NCI-H128 (cell line): Measurements from ENCODE around the gene FHIT.

Experiments
- DNase-seq: peaks from one replicate; lab custom pipeline; 2025; ENCODE audit not compliant: unreplicated experiment; lab: John Stamatoyannopoulos, UW

The FHIT gene

DNA sequence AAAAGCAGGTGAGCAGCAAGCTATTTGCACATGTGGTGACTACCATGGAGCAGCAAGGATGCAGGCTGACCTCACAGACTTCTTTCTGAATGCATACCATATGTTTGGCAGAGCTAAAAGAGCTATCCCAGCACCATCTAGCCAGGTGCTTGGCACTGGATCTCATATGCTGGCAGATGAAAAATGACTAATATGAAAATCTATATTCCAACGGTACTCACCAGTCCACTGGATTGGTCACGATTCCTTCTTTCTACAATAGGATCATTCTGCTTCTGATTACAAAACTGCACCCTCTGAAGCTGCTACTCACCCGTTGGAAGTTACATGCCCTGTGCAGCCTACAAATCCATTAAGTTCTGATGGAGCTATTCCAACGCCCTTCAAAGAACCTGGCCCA lies 1487.1 kb downstream of the FHIT start:
- DNase-seq, result no peak

DNA sequence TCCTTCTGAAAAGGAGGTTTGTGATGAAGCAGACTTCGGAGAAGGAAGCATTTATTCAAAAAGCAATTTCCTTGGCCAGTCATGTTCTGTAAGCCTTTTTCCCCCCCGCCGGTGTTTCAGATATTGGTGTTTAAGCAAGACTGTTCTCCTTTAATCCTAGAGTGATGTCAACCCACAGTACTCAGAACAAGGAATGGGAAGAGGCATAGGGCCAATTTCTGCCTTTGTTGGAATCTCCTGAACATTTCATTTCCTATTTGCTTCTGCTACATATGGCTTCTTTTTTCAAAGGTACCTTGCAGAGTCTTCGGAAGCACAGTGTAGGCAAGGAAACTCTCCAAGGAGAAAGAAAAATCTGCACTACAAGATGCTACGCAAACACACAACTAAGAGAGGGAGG lies 1488.3 kb downstream of the FHIT start:
- DNase-seq, result no peak

DNA sequence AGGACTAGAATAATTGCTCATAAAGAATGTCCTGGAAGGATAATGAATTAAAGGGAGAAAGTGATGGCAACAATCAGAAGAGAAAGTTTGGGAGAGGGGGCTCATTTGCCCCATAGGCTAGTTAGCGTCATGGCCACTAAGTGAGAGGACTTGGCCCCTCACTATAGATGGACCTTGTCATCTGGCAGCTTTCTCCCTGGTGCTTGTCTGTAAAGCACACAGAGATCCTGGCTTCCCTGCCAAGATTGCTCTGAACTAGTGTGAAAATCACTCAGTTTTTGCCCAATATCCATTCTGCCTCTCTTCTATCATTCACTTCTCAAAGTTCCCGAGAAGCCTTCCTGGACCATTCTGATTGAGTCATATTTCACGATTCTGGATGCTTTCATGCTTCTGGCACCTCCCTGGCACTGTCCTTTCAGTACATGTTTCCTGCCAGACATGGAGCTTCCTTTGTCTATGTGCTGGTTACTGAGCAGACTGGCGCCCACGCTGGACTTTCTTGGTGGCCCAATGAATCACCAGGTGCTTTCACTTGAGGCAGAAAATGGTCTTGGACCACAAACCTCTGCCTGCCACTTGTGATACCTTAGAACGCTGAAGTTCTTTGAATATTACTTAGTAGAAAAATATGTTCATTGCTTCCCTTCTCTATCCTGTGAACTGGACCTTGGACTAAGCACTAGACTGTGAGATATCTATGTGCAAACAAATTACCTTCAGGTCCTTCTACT lies 1491.8 kb downstream of the FHIT start:
- no peak for DNase-seq

GRCh38 chr3:59758672-59759071 lies 1492.6 kb downstream of the FHIT start:
- DNase-seq, result no peak

GRCh38 chr3:59756934-59757333 lies 1494.3 kb downstream of the FHIT start:
- no peak for DNase-seq

- no peak for DNase-seq
Measured at GRCh38 chr3:59754456-59755129, 1496.7 kb downstream of the FHIT start.

- DNase-seq, result no peak
Measured at GRCh38 chr3:59753808-59754450, 1497.3 kb downstream of the FHIT start.

DNA sequence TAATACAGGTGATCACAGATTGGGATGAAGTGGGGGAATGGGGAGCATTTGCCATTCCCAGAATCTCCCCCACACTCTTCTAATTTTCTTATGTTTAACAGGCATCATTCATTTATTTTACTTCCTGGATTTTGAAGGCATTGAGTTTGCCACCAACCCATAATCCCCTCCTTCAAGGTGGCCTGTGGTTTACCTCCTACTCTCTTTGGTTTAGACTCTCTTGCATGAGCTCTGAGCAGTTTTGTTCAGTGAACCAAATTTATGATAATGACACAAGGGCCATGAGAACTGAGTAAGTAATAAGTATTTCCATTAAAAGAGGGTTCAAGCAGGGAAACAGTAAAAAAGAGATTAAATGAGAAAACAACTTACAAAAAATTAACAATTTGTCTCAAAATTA lies 1498.3 kb downstream of the FHIT start:
- no peak for DNase-seq

DNA sequence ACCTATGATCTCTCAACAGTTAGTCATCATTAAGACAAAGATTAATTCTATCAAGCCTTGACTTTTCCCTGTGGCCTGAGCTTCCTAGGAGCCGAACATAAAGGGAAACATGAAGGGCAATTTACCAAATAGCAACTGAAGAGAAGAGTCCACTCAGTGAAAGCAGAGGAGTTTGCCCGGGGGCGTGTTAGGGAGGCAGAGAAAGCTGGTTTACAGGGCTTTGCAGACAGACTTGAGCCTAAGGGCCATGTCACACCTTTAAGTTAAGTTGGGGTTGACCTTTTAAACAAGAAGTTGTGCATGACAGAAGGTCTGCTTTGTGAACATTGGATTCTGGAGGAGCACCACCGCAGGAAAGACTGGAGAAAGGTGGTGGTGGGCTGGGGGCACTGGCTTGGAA lies 1499.6 kb downstream of the FHIT start:
- no peak for DNase-seq

DNA sequence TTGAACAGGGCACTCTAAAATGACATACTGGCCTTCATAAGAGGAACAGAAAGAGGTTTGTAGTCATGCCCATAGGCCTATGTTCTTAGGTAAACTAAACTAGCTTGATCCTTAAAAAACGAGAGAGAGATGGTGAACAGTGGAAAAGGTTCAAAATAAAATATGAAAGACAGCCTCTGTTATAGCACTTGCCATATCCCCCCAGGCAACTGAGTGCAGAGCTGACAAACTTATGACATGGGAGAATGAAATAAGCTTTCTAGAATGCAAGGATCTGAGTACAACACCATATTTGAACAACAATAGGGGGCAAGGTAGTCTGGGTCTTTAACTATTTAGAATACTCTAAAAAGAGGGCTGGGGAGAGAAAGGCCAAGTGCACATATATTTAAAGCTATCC lies 1500.9 kb downstream of the FHIT start:
- DNase-seq, result no peak

- DNase-seq, result no peak
Measured at GRCh38 chr3:59749291-59749690, 1502.0 kb downstream of the FHIT start.

DNA sequence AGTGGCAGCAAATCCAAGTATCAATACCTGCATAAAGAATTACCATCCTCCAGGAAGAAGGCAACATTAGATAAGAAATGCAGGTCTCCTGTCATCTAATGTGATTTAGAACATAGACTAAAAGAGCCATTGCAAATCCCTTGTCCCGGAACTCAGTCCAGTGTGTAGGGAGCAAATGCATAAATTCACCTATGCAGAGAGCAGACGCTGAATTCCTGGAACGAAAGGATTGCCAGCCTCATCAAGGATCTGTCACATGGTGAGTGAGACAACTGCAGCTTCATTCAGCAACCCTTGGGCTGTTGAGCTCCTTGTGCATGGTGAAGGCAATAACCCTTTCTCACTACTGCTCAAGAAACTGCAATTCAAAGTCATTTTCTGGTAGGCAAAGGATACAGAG lies 1504.7 kb downstream of the FHIT start:
- no peak for DNase-seq

- DNase-seq, result no peak
Measured at GRCh38 chr3:59737241-59737640, 1514.0 kb downstream of the FHIT start.

GRCh38 chr3:59734061-59734460 lies 1517.2 kb downstream of the FHIT start:
- no peak for DNase-seq

GRCh38 chr3:59733041-59733809 lies 1518.0 kb downstream of the FHIT start:
- no peak for DNase-seq

GRCh38 chr3:59731943-59732342 lies 1519.3 kb downstream of the FHIT start:
- DNase-seq, result no peak

DNA sequence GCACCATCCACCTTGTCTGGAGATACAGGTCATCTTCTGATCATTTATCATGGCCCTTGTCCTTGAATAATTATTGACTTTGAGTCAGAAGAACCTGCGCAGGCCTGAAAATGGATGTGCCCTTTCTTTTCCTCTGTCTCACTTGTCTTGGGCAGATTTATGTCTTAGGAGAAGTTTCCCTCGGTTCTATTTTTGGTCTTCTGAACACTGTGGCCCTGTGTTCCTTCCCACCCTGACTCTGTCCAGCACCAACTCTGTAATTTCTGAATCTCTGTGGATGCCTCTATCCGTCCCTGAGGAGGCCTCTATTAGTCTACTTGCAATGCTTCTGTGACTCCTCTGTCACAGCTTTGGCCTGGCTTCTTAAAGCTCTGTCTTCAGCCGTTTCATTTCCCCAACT lies 1520.7 kb downstream of the FHIT start:
- no peak for DNase-seq

GRCh38 chr3:59728587-59728908 lies 1522.7 kb downstream of the FHIT start:
- no peak for DNase-seq

GRCh38 chr3:59727902-59728586 lies 1523.2 kb downstream of the FHIT start:
- DNase-seq, result no peak

- no peak for DNase-seq
Measured at GRCh38 chr3:59726279-59726678, 1525.0 kb downstream of the FHIT start.

DNA sequence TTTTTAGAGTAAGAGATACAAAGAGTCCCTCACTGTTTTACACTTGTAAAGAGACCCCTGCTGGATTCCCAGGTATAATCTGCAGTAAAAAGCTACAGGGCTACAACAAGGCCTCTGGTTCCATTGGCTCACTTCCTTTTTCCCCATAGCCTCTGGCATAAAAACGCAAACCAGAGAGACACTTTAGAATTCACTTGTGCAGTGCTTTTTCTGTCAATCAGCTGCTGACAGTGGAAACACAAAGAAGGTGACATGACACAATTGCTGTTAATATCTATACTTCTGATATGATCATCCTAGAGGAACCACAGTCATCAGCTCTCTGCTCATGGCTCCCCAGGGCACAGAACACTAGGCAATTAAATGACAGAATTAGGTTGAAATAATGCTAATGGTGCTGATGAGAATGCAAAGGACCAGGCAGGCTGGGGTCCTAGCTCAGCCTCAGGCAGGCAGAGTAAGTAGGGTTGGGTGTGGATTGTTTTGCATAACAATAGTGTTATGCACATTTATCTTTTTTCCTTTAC lies 1533.5 kb downstream of the FHIT start:
- no peak for DNase-seq
